ENCODE data around the gene DST. TPM values are rescaled to one million over a fixed set of nuclear protein-coding genes. Genes with fewer than 3 reads are reported as not detected.

DST gene
- total RNA-seq, 2 donors from 2014 or later: 443 to 489 TPM

GRCh38 chr6:56685102-56685733 lies 42.5 kb upstream of the DST start:
- Histone ChIP-seq H3K4me1 (ENCODE audit: control insufficient read depth in 1 of 2, low read depth in 2 of 2) (peaks cover 23 to 64% of the 10 kb centered on the region in 2 donors), H3K4me3 (no peak overlapping the region), H3K9me3 (no peaks in the 10 kb centered on the region), H3K27ac (no peak overlapping the region), H3K27me3 (replicated peaks; ENCODE audit: insufficient read depth) (no peaks in the 10 kb centered on the region), H3K36me3 (no peaks in the 10 kb centered on the region)
- ATAC-seq (ENCODE audit: insufficient number of reproducible peaks, low FRiP score, low read depth): no peak
- TF ChIP-seq CTCF (IDR thresholded peaks at IDR 0.05): no peak
- DNase-seq (ENCODE audit: low spot score): no peak

GRCh38 chr6:56684342-56685101 lies 41.8 kb upstream of the DST start:
- TF ChIP-seq CTCF (IDR thresholded peaks at IDR 0.05): no peak
- Histone ChIP-seq H3K4me1 (ENCODE audit: control insufficient read depth in 1 of 2, low read depth in 2 of 2) (peaks cover 19 to 57% of the 10 kb centered on the region in 2 donors), H3K27me3 (replicated peaks; ENCODE audit: insufficient read depth) (no peaks in the 10 kb centered on the region), H3K36me3 (no peaks in the 10 kb centered on the region), H3K4me3 (no peak overlapping the region), H3K9me3 (no peaks in the 10 kb centered on the region), H3K27ac (peak overlapping the region; percentile 57 to 80)
- ATAC-seq (ENCODE audit: insufficient number of reproducible peaks, low FRiP score, low read depth): no peak
- no peak for DNase-seq (ENCODE audit: low spot score)

DNA sequence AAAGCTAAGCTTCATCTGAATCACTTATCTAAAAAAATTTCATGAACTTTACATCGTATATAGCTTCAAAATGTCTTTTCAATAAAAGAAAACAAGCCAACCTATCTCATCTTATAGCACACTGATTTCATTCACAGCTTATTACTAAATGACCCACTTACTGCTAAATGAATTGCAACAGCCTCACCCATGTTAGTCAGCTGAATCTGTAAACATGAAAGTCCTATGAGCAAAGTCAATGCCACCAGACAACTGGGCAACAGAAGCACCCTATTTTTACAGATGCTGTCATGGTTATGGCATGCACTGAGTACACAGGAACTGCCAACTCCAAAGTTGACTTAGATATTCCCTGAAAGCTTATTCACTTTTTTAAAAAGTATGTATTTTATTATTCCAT lies 41.2 kb upstream of the DST start:
- ATAC-seq (ENCODE audit: insufficient number of reproducible peaks, low FRiP score, low read depth) (peak; percentile 97), DNase-seq (ENCODE audit: low spot score) (peak; percentile 34)
- no peaks in the 10 kb centered on the region for H3K9me3 ChIP-seq
- H3K36me3 ChIP-seq: no peaks in the 10 kb centered on the region
- H3K27me3 ChIP-seq (replicated peaks; ENCODE audit: insufficient read depth): no peaks in the 10 kb centered on the region
- H3K27ac ChIP-seq: peak overlapping the region; percentile 54 to 80
- no peak for TF ChIP-seq CTCF (IDR thresholded peaks at IDR 0.05)
- peaks cover 17 to 51% of the 10 kb centered on the region in 2 donors for H3K4me1 ChIP-seq (ENCODE audit: control insufficient read depth in 1 of 2, low read depth in 2 of 2)
- peak overlapping the region; percentile 22 for H3K4me3 ChIP-seq

- TF ChIP-seq CTCF (IDR thresholded peaks at IDR 0.05): no peak
- H3K27me3 ChIP-seq (replicated peaks; ENCODE audit: insufficient read depth): no peaks in the 10 kb centered on the region
- H3K36me3 ChIP-seq: no peaks in the 10 kb centered on the region
- H3K27ac ChIP-seq: peak overlapping the region; percentile 54 to 80
- H3K9me3 ChIP-seq: no peaks in the 10 kb centered on the region
- ATAC-seq (ENCODE audit: insufficient number of reproducible peaks, low FRiP score, low read depth) (no peak), DNase-seq (ENCODE audit: low spot score) (no peak)
- peaks cover 14 to 45% of the 10 kb centered on the region in 2 donors for H3K4me1 ChIP-seq (ENCODE audit: control insufficient read depth in 1 of 2, low read depth in 2 of 2)
- H3K4me3 ChIP-seq: no peak overlapping the region
These were observed 39.9 kb upstream of the DST start for GRCh38 chr6:56682635-56683034.

- Histone ChIP-seq H3K27me3 (replicated peaks; ENCODE audit: insufficient read depth) (no peaks in the 10 kb centered on the region), H3K36me3 (no peaks in the 10 kb centered on the region), H3K4me1 (ENCODE audit: control insufficient read depth in 1 of 2, low read depth in 2 of 2) (peaks cover 4 to 26% of the 10 kb centered on the region in 2 donors), H3K9me3 (no peaks in the 10 kb centered on the region), H3K4me3 (no peak overlapping the region), H3K27ac (no peak overlapping the region)
- ATAC-seq (ENCODE audit: insufficient number of reproducible peaks, low FRiP score, low read depth): no peak
- DNase-seq (ENCODE audit: low spot score): no peak
- no peak for TF ChIP-seq CTCF (IDR thresholded peaks at IDR 0.05)
These were observed 34.9 kb upstream of the DST start for GRCh38 chr6:56677559-56677958.

Data from thoracic aorta (tissue), 2 donors.